ENCODE measurements around the gene CAMSAP1. TPM values are rescaled to one million over a fixed set of nuclear protein-coding genes. Genes with fewer than 3 reads are reported as not detected.
"Not testable (repeated sequence)": the region's sequence is repeated elsewhere in the genome, so short reads cannot be mapped to it uniquely, and the experiment has no call there.

Gene CAMSAP1
- 10 to 100 TPM; 14.0 to 18.4 TPM for polyA plus RNA-seq

- Histone ChIP-seq H3K4me1 (ENCODE audit: control insufficient read depth in 2 of 2, insufficient read depth in 2 of 2, low read length in 1 of 2) (peaks cover 0 to 18% of the 10 kb centered on the region in 2 donors), H3K9me3 (ENCODE audit: control insufficient read depth in 2 of 2, insufficient read depth in 1 of 2, low read depth in 1 of 2, low read length in 1 of 2) (no peaks in the 10 kb centered on the region), H3K27ac (ENCODE audit: low read depth in 2 of 2, low read length in 1 of 2) (peak within 1 kb of the TSS; percentile 96), H3K4me3 (ENCODE audit: low read depth in 1 of 2, low read length in 2 of 2) (peak within 1 kb of the TSS; percentile 87 to 95), H3K36me3 (ENCODE audit: control insufficient read depth in 2 of 2, insufficient read depth in 2 of 2, low read length in 1 of 2) (peaks cover 0 to 11% of the 10 kb centered on the region in 2 donors), H3K27me3 (ENCODE audit: control insufficient read depth in 1 of 2, insufficient read depth in 2 of 2, low read length in 2 of 2) (no peaks in the 10 kb centered on the region)
- 1% methylated on average over 51 to 91 of the region's 91 CpGs for WGBS, 2 donors
Measured at GRCh38 chr9:135907431-135908092, at the start of gene CAMSAP1. TSS of gene CAMSAP1 (minus strand) at chr9:135907546. CDS start at chr9:135907159, 387 bp downstream.

DNA sequence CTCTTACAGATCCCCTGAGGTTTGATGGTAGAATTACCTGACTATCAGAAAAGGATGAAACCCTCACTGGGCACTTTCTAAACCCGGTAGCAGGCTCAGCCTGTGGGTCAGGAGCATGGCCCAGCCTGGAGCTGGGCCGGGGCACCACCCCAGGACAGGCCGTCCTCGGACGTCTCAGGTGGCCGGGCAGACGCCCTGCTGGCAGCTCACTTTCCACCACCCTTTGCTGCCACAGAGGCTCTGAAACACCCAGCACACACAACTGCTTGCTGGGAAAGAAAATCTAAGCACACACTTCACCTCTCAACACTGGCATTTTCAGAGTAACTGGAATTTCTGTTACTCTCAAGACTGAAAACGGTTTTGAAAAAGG, 49.4 kb upstream of the CAMSAP1 start:
- H3K27me3 ChIP-seq (ENCODE audit: control insufficient read depth in 1 of 2, insufficient read depth in 2 of 2, low read length in 2 of 2), result no peaks in the 10 kb centered on the region
- no peak overlapping the region for H3K27ac ChIP-seq (ENCODE audit: low read depth in 2 of 2, low read length in 1 of 2)
- H3K4me1 ChIP-seq (ENCODE audit: control insufficient read depth in 2 of 2, insufficient read depth in 2 of 2, low read length in 1 of 2), result peaks cover 4 to 13% of the 10 kb centered on the region in 2 donors
- no peaks in the 10 kb centered on the region for H3K9me3 ChIP-seq (ENCODE audit: control insufficient read depth in 2 of 2, insufficient read depth in 1 of 2, low read depth in 1 of 2, low read length in 1 of 2)
- WGBS, 2 donors, result 77 to 91% methylated on average over 8 of the region's 8 CpGs
- H3K36me3 ChIP-seq (ENCODE audit: control insufficient read depth in 2 of 2, insufficient read depth in 2 of 2, low read length in 1 of 2), result peaks cover 10 to 13% of the 10 kb centered on the region in 2 donors
- H3K4me3 ChIP-seq (ENCODE audit: low read depth in 1 of 2, low read length in 2 of 2), result no peak overlapping the region

DNA sequence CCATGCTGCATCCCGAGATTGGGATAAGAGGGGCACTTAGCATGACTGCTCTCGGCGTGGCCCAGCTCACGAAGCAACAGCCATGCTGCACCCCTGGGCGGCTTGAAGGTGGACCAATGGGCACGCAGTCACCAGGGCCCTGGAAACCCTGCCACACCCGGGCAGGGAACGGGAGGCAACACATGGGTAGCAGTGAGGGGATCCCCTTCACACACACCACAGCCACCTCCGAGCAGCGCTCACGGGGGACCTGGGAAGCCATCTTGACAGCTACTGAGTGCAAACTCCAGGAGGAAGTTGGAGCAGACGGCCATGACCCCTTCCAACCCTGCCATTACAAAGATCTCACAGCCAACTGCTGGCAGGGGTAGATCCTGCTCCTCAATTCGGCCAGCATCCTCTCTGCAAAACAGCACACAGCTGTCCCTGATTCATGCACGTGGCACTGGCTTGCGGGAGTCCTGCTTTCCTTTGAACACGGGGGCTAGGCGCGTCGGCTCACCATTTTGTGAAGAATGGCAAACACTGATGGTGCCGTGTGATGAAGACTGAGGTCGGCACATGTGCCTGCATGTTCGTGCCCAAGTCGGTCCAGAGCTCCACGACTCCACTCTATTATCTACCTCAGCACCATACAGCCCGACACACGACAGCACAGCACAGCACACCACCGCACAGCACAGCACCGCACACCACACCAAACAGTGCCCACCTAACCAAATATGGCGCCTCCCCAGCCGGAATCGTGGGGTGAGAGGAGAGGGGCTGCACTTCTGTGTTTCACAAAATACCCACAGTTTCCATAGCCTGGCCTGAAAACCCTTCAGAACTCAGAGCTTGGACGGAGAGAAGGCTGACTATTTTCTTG, 48.8 kb upstream of the CAMSAP1 start:
- H3K27ac ChIP-seq (ENCODE audit: low read depth in 2 of 2, low read length in 1 of 2), result no peak overlapping the region
- H3K4me3 ChIP-seq (ENCODE audit: low read depth in 1 of 2, low read length in 2 of 2), result no peak overlapping the region
- peaks cover 10 to 13% of the 10 kb centered on the region in 2 donors for H3K36me3 ChIP-seq (ENCODE audit: control insufficient read depth in 2 of 2, insufficient read depth in 2 of 2, low read length in 1 of 2)
- no peaks in the 10 kb centered on the region for H3K27me3 ChIP-seq (ENCODE audit: control insufficient read depth in 1 of 2, insufficient read depth in 2 of 2, low read length in 2 of 2)
- no peaks in the 10 kb centered on the region for H3K9me3 ChIP-seq (ENCODE audit: control insufficient read depth in 2 of 2, insufficient read depth in 1 of 2, low read depth in 1 of 2, low read length in 1 of 2)
- H3K4me1 ChIP-seq (ENCODE audit: control insufficient read depth in 2 of 2, insufficient read depth in 2 of 2, low read length in 1 of 2), result peaks cover 4 to 13% of the 10 kb centered on the region in 2 donors
- 88 to 90% methylated on average over 32 of the region's 32 CpGs for WGBS, 2 donors

DNA sequence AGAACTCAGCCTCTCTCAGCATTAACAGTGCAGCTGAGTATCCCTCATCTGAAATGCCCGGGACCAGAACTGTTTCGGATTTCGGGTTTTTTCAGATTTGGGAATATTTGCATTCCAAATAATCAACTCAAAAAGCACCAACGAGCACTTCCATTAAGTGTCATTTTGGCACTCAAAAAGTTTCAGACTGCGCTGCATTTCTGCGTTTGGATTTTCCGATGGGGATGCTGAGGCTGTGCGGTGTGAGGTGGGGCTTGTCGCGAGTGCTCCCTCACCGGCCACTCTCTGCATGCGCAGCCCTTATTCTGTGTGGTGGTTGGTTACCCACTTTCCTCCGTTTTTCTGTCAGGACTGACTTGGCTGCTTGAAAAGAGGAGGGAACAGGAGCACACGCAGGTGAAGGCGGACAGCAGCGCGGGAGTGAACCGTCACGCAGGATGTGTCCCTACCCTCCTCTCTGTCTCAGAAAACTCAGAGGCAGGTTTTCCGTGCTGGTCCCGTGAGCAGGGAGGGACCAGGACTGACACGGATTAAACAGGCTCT, 45.4 kb upstream of the CAMSAP1 start:
- WGBS, 2 donors, result 84 to 88% methylated on average over 22 of the region's 22 CpGs
- Histone ChIP-seq H3K9me3 (ENCODE audit: control insufficient read depth in 2 of 2, insufficient read depth in 1 of 2, low read depth in 1 of 2, low read length in 1 of 2) (no peaks in the 10 kb centered on the region), H3K4me1 (ENCODE audit: control insufficient read depth in 2 of 2, insufficient read depth in 2 of 2, low read length in 1 of 2) (peaks cover 4 to 10% of the 10 kb centered on the region in 2 donors), H3K4me3 (ENCODE audit: low read depth in 1 of 2, low read length in 2 of 2) (no peak overlapping the region), H3K36me3 (ENCODE audit: control insufficient read depth in 2 of 2, insufficient read depth in 2 of 2, low read length in 1 of 2) (peaks cover 13 to 19% of the 10 kb centered on the region in 2 donors), H3K27me3 (ENCODE audit: control insufficient read depth in 1 of 2, insufficient read depth in 2 of 2, low read length in 2 of 2) (no peaks in the 10 kb centered on the region), H3K27ac (ENCODE audit: low read depth in 2 of 2, low read length in 1 of 2) (peak overlapping the region; percentile 2 to 90)

- Histone ChIP-seq H3K27me3 (ENCODE audit: control insufficient read depth in 1 of 2, insufficient read depth in 2 of 2, low read length in 2 of 2) (no peaks in the 10 kb centered on the region), H3K36me3 (ENCODE audit: control insufficient read depth in 2 of 2, insufficient read depth in 2 of 2, low read length in 1 of 2) (peaks cover 13 to 19% of the 10 kb centered on the region in 2 donors), H3K4me1 (ENCODE audit: control insufficient read depth in 2 of 2, insufficient read depth in 2 of 2, low read length in 1 of 2) (peaks cover 4 to 10% of the 10 kb centered on the region in 2 donors), H3K4me3 (ENCODE audit: low read depth in 1 of 2, low read length in 2 of 2) (no peak overlapping the region), H3K27ac (ENCODE audit: low read depth in 2 of 2, low read length in 1 of 2) (peak overlapping the region; percentile 72 to 90), H3K9me3 (ENCODE audit: control insufficient read depth in 2 of 2, insufficient read depth in 1 of 2, low read depth in 1 of 2, low read length in 1 of 2) (no peaks in the 10 kb centered on the region)
- WGBS, 2 donors, result 51 to 62% methylated on average over 18 of the region's 18 CpGs
Measured at GRCh38 chr9:135951889-135952663, 44.7 kb upstream of the CAMSAP1 start.

- not testable (repeated sequence) for H3K9me3 ChIP-seq (ENCODE audit: control insufficient read depth in 2 of 2, insufficient read depth in 1 of 2, low read depth in 1 of 2, low read length in 1 of 2); H3K4me3 ChIP-seq (ENCODE audit: low read depth in 1 of 2, low read length in 2 of 2); H3K27me3 ChIP-seq (ENCODE audit: control insufficient read depth in 1 of 2, insufficient read depth in 2 of 2, low read length in 2 of 2); H3K4me1 ChIP-seq (ENCODE audit: control insufficient read depth in 2 of 2, insufficient read depth in 2 of 2, low read length in 1 of 2)
- WGBS, 2 donors, result 78 to 87% methylated on average over 8 of the region's 8 CpGs
- Histone ChIP-seq H3K36me3 (ENCODE audit: control insufficient read depth in 2 of 2, insufficient read depth in 2 of 2, low read length in 1 of 2) (peaks cover 13 to 26% of the 10 kb centered on the region in 2 donors), H3K27ac (ENCODE audit: low read depth in 2 of 2, low read length in 1 of 2) (peak overlapping the region in 1 of 2 donors; percentile 51)
Measured at GRCh38 chr9:135951310-135951709, 44.0 kb upstream of the CAMSAP1 start.

DNA sequence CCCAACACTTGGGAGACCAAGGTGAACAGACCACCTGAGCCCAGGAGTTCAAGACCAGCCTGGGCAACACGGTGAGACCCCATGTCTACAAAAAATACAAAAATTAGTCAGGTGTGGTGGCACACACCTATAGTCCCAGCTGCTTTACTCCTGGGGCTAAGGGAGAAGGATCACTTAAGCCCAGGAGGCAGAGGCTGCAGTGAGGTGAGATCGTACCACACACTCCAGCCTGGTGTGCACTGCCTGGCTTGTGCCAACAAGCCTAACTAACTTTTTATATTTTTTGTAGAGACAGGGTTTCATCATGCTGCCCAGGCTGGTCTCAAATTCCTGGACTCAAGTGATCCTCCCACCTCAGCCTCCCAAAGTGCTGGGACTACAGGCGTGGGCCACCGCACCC, 43.5 kb upstream of the CAMSAP1 start:
- peaks cover 13 to 27% of the 10 kb centered on the region in 2 donors for H3K36me3 ChIP-seq (ENCODE audit: control insufficient read depth in 2 of 2, insufficient read depth in 2 of 2, low read length in 1 of 2)
- not testable (repeated sequence) for H3K27me3 ChIP-seq (ENCODE audit: control insufficient read depth in 1 of 2, insufficient read depth in 2 of 2, low read length in 2 of 2); H3K27ac ChIP-seq (ENCODE audit: low read depth in 2 of 2, low read length in 1 of 2); H3K4me1 ChIP-seq (ENCODE audit: control insufficient read depth in 2 of 2, insufficient read depth in 2 of 2, low read length in 1 of 2); H3K9me3 ChIP-seq (ENCODE audit: control insufficient read depth in 2 of 2, insufficient read depth in 1 of 2, low read depth in 1 of 2, low read length in 1 of 2); H3K4me3 ChIP-seq (ENCODE audit: low read depth in 1 of 2, low read length in 2 of 2)
- WGBS, 2 donors, result 87% methylated on average over 4 of the region's 4 CpGs

- peaks cover 13 to 32% of the 10 kb centered on the region in 2 donors for H3K36me3 ChIP-seq (ENCODE audit: control insufficient read depth in 2 of 2, insufficient read depth in 2 of 2, low read length in 1 of 2)
Measured at GRCh38 chr9:135950135-135950682, 42.9 kb upstream of the CAMSAP1 start.

More at GRCh38 chr9:135950135-135950682, 42.9 kb upstream of the CAMSAP1 start:
- H3K4me1 ChIP-seq (ENCODE audit: control insufficient read depth in 2 of 2, insufficient read depth in 2 of 2, low read length in 1 of 2), result peaks cover 4 to 10% of the 10 kb centered on the region in 2 donors
- H3K27ac ChIP-seq (ENCODE audit: low read depth in 2 of 2, low read length in 1 of 2), result no peak overlapping the region
- no peak overlapping the region for H3K4me3 ChIP-seq (ENCODE audit: low read depth in 1 of 2, low read length in 2 of 2)
- H3K9me3 ChIP-seq (ENCODE audit: control insufficient read depth in 2 of 2, insufficient read depth in 1 of 2, low read depth in 1 of 2, low read length in 1 of 2), result peaks cover 0 to 3% of the 10 kb centered on the region in 2 donors
- no peaks in the 10 kb centered on the region for H3K27me3 ChIP-seq (ENCODE audit: control insufficient read depth in 1 of 2, insufficient read depth in 2 of 2, low read length in 2 of 2)
- WGBS, 2 donors, result 85 to 86% methylated on average over 12 of the region's 12 CpGs
